ENCODE data around the gene AGR2.
"Not testable (repeated sequence)": the region's sequence is repeated elsewhere in the genome, so short reads cannot be mapped to it uniquely, and the experiment has no call there.

Gene AGR2

GRCh38 chr7:16774986-16775385 is 29.8 kb downstream of the AGR2 start:
- in situ Hi-C loops (cut with MboI; ENCODE audit: low sequenced_read_pairs) = no loop called here

- in situ Hi-C loops (cut with MboI; ENCODE audit: low sequenced_read_pairs) = no loop called here
Observed at GRCh38 chr7:16774294-16774693, 30.5 kb downstream of the AGR2 start.

- in situ Hi-C loops (cut with MboI; ENCODE audit: low sequenced_read_pairs) = no loop called here
Observed at GRCh38 chr7:16773884-16774283, 30.9 kb downstream of the AGR2 start.

GRCh38 chr7:16773326-16773725 is 31.5 kb downstream of the AGR2 start:
- in situ Hi-C loops (cut with MboI; ENCODE audit: low sequenced_read_pairs) = no loop called here

GRCh38 chr7:16770657-16771329 is 34.0 kb downstream of the AGR2 start:
- in situ Hi-C loops (cut with MboI; ENCODE audit: low sequenced_read_pairs) = no loop called here

GRCh38 chr7:16769994-16770393 is 34.8 kb downstream of the AGR2 start:
- in situ Hi-C loops (cut with MboI; ENCODE audit: low sequenced_read_pairs) = not testable (repeated sequence)

GRCh38 chr7:16765436-16765859 is 39.4 kb downstream of the AGR2 start:
- in situ Hi-C loops (cut with MboI; ENCODE audit: low sequenced_read_pairs) = no loop called here

- in situ Hi-C loops (cut with MboI; ENCODE audit: low sequenced_read_pairs) = no loop called here
Observed at GRCh38 chr7:16764942-16765341, 39.9 kb downstream of the AGR2 start.

- in situ Hi-C loops (cut with MboI; ENCODE audit: low sequenced_read_pairs) = no loop called here
Observed at GRCh38 chr7:16762177-16762576, 42.6 kb downstream of the AGR2 start.

- in situ Hi-C loops (cut with MboI; ENCODE audit: low sequenced_read_pairs) = no loop called here
Observed at GRCh38 chr7:16759840-16760239, 45.0 kb downstream of the AGR2 start.

- in situ Hi-C loops (cut with MboI; ENCODE audit: low sequenced_read_pairs) = no loop called here
Observed at GRCh38 chr7:16758631-16759611, 45.9 kb downstream of the AGR2 start.

GRCh38 chr7:16758036-16758435 is 46.8 kb downstream of the AGR2 start:
- in situ Hi-C loops (cut with MboI; ENCODE audit: low sequenced_read_pairs) = no loop called here

GRCh38 chr7:16755397-16755796 is 49.4 kb downstream of the AGR2 start:
- in situ Hi-C loops (cut with MboI; ENCODE audit: low sequenced_read_pairs) = no loop called here

GRCh38 chr7:16754856-16755317 is 49.9 kb downstream of the AGR2 start:
- in situ Hi-C loops (cut with MboI; ENCODE audit: low sequenced_read_pairs) = no loop called here

GRCh38 chr7:16753932-16754855 is 50.6 kb downstream of the AGR2 start:
- in situ Hi-C loops (cut with MboI; ENCODE audit: low sequenced_read_pairs) = no loop called here

- in situ Hi-C loops (cut with MboI; ENCODE audit: low sequenced_read_pairs) = no loop called here
Observed at GRCh38 chr7:16753102-16753931, 51.5 kb downstream of the AGR2 start, which contains the start of gene TSPAN13. TSPAN13 (plus strand) TSS chr7:16753755; CDS start chr7:16753968, 213 bp downstream.

- in situ Hi-C loops (cut with MboI; ENCODE audit: low sequenced_read_pairs) = no loop called here
Observed at GRCh38 chr7:16747102-16747501, 57.7 kb downstream of the AGR2 start.

- in situ Hi-C loops (cut with MboI; ENCODE audit: low sequenced_read_pairs) = no loop called here
Observed at GRCh38 chr7:16745645-16746044, 59.2 kb downstream of the AGR2 start.

- in situ Hi-C loops (cut with MboI; ENCODE audit: low sequenced_read_pairs) = no loop called here
Observed at GRCh38 chr7:16744518-16745250, 60.1 kb downstream of the AGR2 start.

Data from HL-60/S4 treated with phorbol 12-myristate 13-acetate at 8.2 ng/mL for 4 days and 3 days (cell line).